ENCODE measurements around the gene PTGER1.
"Not testable (repeated sequence)": the region's sequence is repeated elsewhere in the genome, so short reads cannot be mapped to it uniquely, and the experiment has no call there.

PTGER1 gene

GRCh38 chr19:14473978-14474578 lies 1.1 kb downstream of the PTGER1 start:
- no peak for DNase-seq (ENCODE audit: low read depth in 2 of 2)

GRCh38 chr19:14473073-14473977 lies 1.8 kb downstream of the PTGER1 start:
- no peak for DNase-seq (ENCODE audit: low read depth in 2 of 2)

GRCh38 chr19:14472202-14472938 lies 2.8 kb downstream of the PTGER1 start:
- peak; percentile 74 to 79 for DNase-seq (ENCODE audit: low read depth in 2 of 2)

GRCh38 chr19:14471436-14472187 lies 3.5 kb downstream of the PTGER1 start:
- no peak for DNase-seq (ENCODE audit: low read depth in 2 of 2)

GRCh38 chr19:14470031-14470876 lies 4.9 kb downstream of the PTGER1 start:
- DNase-seq (ENCODE audit: low read depth in 2 of 2) = no peak

GRCh38 chr19:14467816-14468215 lies 7.3 kb downstream of the PTGER1 start:
- DNase-seq (ENCODE audit: low read depth in 2 of 2) = no peak

- DNase-seq (ENCODE audit: low read depth in 2 of 2) = no peak
Observed at GRCh38 chr19:14467391-14467790, 7.8 kb downstream of the PTGER1 start.

- DNase-seq (ENCODE audit: low read depth in 2 of 2) = no peak
Observed at GRCh38 chr19:14463747-14464146, 11.4 kb downstream of the PTGER1 start.

- DNase-seq (ENCODE audit: low read depth in 2 of 2) = not testable (repeated sequence)
Observed at GRCh38 chr19:14462401-14462800, 12.8 kb downstream of the PTGER1 start.

- no peak for DNase-seq (ENCODE audit: low read depth in 2 of 2)
Observed at GRCh38 chr19:14460935-14461334, 14.2 kb downstream of the PTGER1 start.

- DNase-seq (ENCODE audit: low read depth in 2 of 2) = peak in 1 of 2 donors; percentile 38
Observed at GRCh38 chr19:14459703-14460102, 15.5 kb downstream of the PTGER1 start.

- DNase-seq (ENCODE audit: low read depth in 2 of 2) = not testable (repeated sequence)
Observed at GRCh38 chr19:14452303-14452702, 22.9 kb downstream of the PTGER1 start.

GRCh38 chr19:14450876-14451275 lies 24.3 kb downstream of the PTGER1 start:
- no peak for DNase-seq (ENCODE audit: low read depth in 2 of 2)

GRCh38 chr19:14450168-14450874 lies 24.8 kb downstream of the PTGER1 start:
- DNase-seq (ENCODE audit: low read depth in 2 of 2) = no peak

- DNase-seq (ENCODE audit: low read depth in 2 of 2) = no peak
Observed at GRCh38 chr19:14449321-14449720, 25.8 kb downstream of the PTGER1 start.

- DNase-seq (ENCODE audit: low read depth in 2 of 2) = no peak
Observed at GRCh38 chr19:14446336-14447036, 28.7 kb downstream of the PTGER1 start.

GRCh38 chr19:14443632-14444216 lies 31.4 kb downstream of the PTGER1 start:
- no peak for DNase-seq (ENCODE audit: low read depth in 2 of 2)

GRCh38 chr19:14442891-14443631 lies 32.1 kb downstream of the PTGER1 start:
- DNase-seq (ENCODE audit: low read depth in 2 of 2) = no peak

Measured in stimulated activated CD8-positive, alpha-beta memory T cell treated with anti-CD3 and anti-CD28 coated beads, Interleukin-2, amount 100 ng/mL, for 1 hour (primary cell).